Measurements from ENCODE around the gene SEMA3B.

Gene SEMA3B

GRCh38 chr3:50268703-50269451, at the start of gene SEMA3B:
SEMA3B (plus strand) TSS chr3:50269147; CDS start chr3:50269241, 94 bp downstream.
- Histone ChIP-seq H3K27ac (peak within 1 kb of the TSS in 13 of 21 experiments; percentile 44 to 87 (median 66)), H3K4me3 (peak within 1 kb of the TSS in 3 of 7 experiments; percentile 15 to 22 (median 20))

DNA sequence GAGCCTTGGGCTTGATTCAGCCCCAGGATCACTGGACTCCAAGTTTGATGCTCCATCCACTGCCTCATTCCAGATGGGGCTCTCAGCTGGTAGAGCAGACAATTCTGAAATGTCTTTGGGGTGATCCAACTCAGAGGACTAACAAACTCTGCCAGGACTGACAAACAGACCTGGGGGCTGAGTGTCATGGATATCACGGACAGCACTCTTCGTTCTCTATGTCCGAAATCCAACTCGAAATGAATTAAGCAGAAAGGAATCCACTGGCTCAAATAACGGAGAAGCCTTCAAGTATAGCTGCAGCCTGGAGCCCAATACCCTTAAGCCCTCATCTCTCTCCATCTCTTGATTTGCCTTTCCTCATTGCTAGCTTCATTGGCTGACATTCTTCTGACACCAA, 49.7 kb upstream of the SEMA3B start:
- Histone ChIP-seq H3K4me3 (no peak overlapping the region), H3K27ac (no peak overlapping the region)

- no peak overlapping the region for H3K27ac ChIP-seq
- H3K4me3 ChIP-seq, result no peak overlapping the region
Measured at GRCh38 chr3:50220109-50220508, 48.8 kb upstream of the SEMA3B start.

GRCh38 chr3:50221051-50221410, 47.9 kb upstream of the SEMA3B start:
- H3K27ac ChIP-seq, result no peak overlapping the region
- H3K4me3 ChIP-seq, result no peak overlapping the region

DNA sequence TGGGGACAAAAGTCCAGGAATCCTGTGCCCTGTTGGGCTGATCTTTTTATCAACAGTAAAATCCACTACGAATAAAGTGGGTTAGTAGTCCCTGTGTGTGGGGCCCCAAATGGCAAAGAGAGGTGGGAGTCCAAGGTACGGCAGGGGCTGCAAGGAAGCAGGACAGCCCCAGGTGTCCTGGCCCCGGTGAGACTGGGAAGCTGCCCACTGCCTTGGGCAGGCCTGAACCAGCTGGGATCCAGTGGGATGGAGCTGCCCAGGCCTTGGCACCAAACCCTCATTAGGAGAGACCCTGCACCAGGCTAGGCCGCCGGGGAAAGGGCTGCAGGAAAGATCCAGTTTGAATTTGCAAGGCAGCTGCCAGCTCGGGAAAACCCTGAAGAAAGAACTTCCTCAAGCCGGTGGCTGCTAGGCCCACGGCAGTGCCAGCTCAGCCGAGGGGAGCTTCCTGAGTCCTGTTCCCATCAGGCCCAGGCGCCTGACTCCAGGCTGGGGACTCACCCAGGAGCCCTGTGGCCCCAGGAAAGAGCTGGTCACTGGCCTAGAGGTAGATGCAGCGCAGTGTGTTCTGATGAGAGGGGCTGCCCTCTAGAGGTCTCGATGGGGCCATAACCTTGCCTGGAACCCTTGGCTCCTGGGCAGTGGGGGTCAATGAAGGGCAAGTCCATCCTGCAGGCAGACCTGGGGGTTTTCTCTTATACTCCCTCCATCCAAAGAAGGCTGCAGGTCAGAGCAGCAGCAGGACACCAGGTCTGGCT, 47.4 kb upstream of the SEMA3B start:
- Histone ChIP-seq H3K27ac (no peak overlapping the region), H3K4me3 (no peak overlapping the region)

GRCh38 chr3:50222169-50222528, 46.8 kb upstream of the SEMA3B start:
- H3K4me3 ChIP-seq, result no peak overlapping the region
- H3K27ac ChIP-seq, result no peak overlapping the region

GRCh38 chr3:50224639-50225038, 44.3 kb upstream of the SEMA3B start:
- H3K4me3 ChIP-seq, result no peak overlapping the region
- no peak overlapping the region for H3K27ac ChIP-seq

DNA sequence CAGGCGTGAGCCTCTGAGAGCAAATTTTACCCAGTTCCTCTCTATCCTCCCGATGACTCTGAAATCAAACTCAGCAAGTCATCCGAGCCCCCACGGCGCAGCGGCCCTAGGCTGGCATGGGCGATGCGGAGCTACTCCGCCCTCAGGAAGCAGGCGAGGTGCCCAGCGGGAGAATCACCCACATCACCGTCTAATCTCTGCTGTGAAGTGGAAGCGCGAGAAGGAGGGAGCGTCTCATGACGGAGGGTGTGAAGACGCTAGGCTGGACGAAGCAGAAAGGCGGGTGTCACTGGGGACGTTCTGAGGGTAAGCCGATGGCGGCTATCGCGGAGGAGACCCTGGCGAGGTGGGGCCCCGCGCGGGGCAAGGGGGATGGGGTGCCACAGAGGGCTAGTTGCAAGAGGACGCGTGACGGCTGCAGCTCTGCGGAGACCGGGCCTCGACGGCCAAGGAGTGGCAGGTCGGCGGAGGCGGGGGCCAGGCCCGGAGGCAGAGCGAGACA, 42.0 kb upstream of the SEMA3B start:
- peak overlapping the region in 18 of 21 experiments; percentile 10 to 92 (median 72) for H3K27ac ChIP-seq
- peak overlapping the region; percentile 49 to 68 (median 58) for H3K4me3 ChIP-seq

- H3K27ac ChIP-seq, result peak overlapping the region in 20 of 21 experiments; percentile 10 to 92 (median 76)
Measured at GRCh38 chr3:50227390-50228183, 41.4 kb upstream of the SEMA3B start.

DNA sequence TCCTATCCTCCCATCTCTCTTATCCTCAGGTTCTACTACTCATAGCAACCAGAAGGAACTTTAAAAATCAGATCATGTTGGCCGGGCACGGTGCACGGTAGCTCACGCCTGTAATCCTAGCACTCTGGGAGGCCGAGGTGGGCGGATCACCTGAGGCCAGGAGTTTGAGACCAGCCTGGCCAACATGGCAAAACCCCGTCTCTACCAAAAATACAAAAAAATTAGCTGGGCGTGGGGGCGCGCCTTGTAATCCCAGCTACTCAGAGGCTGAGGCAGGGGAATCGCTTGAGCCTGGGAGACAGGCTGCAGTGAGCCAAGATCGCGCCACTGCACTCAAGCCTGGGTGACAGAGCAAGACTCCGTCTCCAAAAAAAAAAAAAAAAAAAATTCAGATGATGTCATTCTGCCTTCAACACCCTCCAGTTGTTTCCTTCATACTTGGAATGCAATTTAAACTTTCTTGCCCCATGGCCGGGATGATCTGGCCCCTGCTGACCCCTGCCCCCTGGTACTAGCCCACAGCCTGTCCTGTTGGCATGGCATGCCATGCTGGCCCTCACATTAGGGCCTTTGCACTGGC, 40.7 kb upstream of the SEMA3B start:
- peak overlapping the region; percentile 49 to 68 (median 58) for H3K4me3 ChIP-seq
- H3K27ac ChIP-seq, result peak overlapping the region in 17 of 21 experiments; percentile 52 to 92 (median 78)

More at GRCh38 chr3:50227390-50228183, 41.4 kb upstream of the SEMA3B start:
- peak overlapping the region; percentile 49 to 68 (median 58) for H3K4me3 ChIP-seq

GRCh38 chr3:50229490-50229889, 39.5 kb upstream of the SEMA3B start:
- Histone ChIP-seq H3K4me3 (no peak overlapping the region), H3K27ac (peak overlapping the region in 20 of 21 experiments; percentile 17 to 92 (median 52))

- Histone ChIP-seq H3K4me3 (no peak overlapping the region), H3K27ac (peak overlapping the region in 20 of 21 experiments; percentile 17 to 92 (median 52))
Measured at GRCh38 chr3:50230104-50230793, 38.7 kb upstream of the SEMA3B start.

DNA sequence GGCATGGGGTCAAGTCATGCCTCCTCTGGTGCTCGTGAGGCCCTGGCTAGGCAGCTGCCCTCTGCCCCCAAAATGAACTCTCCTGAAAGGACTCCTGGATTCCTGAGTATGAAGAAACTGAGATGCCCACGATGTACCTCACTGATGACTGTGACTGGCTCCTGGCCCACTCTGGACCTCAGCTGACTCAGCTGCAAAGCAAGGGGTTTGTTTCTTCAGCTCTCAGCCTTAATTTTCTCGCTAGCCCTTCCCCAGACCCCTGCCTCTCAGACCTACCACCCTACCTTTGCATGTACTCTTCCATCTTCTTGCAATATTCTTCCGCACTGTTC, 38.2 kb upstream of the SEMA3B start:
- no peak overlapping the region for H3K4me3 ChIP-seq
- peak overlapping the region in 10 of 21 experiments; percentile 17 to 92 (median 56) for H3K27ac ChIP-seq

DNA sequence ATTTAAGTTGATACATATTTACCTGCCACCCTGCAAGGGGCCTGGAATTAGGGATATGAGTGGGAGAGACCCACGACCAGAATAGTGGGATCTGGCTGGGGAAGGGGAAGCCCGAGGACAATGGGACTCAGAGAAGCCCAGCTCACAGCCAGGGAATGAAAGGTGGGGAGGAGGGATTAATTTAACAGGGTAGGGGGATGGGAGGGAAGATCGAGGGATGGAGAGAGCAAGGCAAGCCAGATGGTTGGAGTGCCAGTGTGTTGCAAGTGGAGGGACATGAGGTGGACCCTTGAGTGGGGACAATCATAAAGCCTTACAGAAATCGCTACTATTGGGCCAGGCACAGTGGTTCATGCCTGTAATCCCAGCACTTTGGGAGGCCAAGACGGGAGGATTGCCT, 37.4 kb upstream of the SEMA3B start:
- no peak overlapping the region for H3K4me3 ChIP-seq
- no peak overlapping the region for H3K27ac ChIP-seq

- no peak overlapping the region for H3K27ac ChIP-seq
- H3K4me3 ChIP-seq, result no peak overlapping the region
Measured at GRCh38 chr3:50232303-50232702, 36.6 kb upstream of the SEMA3B start.

DNA sequence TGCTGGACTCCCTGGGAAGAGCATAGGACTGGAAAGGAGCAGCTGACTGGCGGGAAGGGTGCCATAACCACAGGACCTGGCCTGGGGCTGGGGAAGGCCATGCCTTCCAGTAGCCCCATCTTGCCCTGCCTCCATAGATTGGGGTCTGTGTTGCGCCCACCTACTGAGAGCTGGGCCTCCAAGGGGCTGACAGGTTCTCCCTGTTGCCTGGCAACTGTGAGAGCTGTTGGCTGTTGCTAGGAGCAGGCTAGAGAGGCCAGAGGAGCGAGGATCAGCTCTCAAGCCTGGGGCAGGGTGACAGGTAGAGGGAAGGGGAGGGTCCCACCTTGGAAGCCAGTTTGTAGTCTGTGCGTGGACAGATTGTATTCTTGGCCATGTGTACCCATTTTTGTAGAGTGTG, 35.8 kb upstream of the SEMA3B start:
- Histone ChIP-seq H3K4me3 (no peak overlapping the region), H3K27ac (no peak overlapping the region)

DNA sequence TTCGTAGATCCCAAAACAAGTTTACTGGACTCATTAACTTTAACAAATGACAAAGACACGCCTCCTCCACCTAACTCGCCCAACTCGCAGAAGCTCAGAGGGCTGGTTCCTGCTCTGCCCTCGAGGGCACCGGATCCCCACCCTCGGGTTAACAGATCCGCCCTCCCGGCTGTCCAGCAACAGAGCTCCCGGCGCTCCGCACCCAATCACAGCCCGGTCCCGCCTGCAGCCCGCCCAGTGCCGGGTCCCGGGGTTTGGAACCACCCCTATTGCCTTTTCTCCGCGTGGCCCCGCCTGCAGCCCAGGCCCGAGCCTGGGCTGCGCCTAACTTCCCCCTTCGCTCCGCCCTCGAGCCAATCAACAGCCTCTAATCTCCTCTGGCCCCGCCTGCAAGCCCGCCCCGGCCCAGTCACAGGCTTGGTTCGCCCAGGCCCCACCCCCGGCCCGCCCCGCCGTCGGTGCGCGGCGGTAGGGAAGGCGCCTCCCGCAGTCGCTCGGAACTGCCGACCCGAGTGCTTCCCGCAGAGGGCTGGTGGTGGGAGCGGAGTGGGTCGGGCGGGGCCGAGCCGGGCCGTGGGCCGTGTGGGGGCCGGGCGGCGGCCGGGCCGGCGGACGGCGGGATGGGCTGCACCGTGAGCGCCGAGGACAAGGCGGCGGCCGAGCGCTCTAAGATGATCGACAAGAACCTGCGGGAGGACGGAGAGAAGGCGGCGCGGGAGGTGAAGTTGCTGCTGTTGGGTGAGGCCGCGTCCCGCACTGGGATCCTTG, 33.0 kb upstream of the SEMA3B start, which contains the start of gene GNAI2:
Gene GNAI2, plus strand, starts transcription at position 489 of the 768 bp plus-strand sequence. Its CDS starts 132 bp downstream, at position 621.
- peak within 1 kb of the TSS; percentile 69 to 95 (median 88) for H3K27ac ChIP-seq
- peak within 1 kb of the TSS; percentile 56 to 91 (median 72) for H3K4me3 ChIP-seq

DNA sequence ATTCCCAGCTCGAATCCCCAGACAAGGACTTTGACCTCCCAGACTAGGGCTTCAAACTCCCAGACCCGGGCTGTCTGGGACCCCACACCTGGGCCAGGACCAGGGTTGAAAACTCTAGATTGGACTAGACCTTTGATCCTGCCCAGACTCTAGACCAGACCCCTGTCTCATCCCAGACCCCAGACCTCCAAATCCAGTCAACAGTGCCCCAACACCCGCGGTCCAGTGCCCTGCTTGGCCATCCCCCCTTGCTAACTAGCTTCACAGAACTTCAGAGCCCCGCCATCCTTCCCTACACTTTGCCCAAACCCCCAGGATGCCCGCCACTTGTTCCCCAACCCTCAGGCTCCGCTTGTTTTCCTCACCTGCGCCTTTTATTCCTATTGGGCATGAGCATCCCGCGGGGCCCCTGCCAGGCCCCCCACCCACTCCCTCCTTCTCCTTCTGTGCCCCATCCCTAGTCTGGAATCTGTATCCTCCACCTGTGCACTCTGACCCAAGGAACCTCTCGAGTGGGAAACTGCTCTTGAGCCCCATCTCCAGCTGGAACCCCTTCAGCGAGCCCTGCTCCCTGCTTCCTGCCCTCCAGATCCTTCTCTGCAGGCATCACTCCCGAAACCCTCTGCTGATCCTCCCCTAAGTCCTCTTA, 32.3 kb upstream of the SEMA3B start:
- Histone ChIP-seq H3K4me3 (peak overlapping the region; percentile 56 to 91 (median 72)), H3K27ac (peak overlapping the region; percentile 69 to 95 (median 88))

Measured in skin epidermis (tissue), 12 donors.